GM10248 (cell line): Measurements from ENCODE around the gene PNLIP.

Experiments used
- CTCF ChIA-PET: fragments of 300-600 bp; sonication (Branson Sonifier 250); formaldehyde crosslinking; extraction: SDS; loops from one replicate; lab custom pipeline; 2021; ENCODE audit warnings: antibody characterized with exemption; lab: Yijun Ruan, JAX
- POLR2A ChIA-PET: fragments of 350-650 bp; sonication (Branson Sonifier 250); formaldehyde crosslinking; extraction: SDS; loops from one replicate; lab custom pipeline; 2020; ENCODE audit warnings: antibody characterized with exemption; lab: Yijun Ruan, JAX
- DNase-seq: peaks from one replicate; pipeline ENCODE4 v3.0.0; 2012; ENCODE audit errors: extremely low spot score
- CTCF ChIP-seq: IDR thresholded peaks from 2 replicates; pipeline ENCODE4 v1.5.1; 2012; ENCODE audit warnings: mild to moderate bottlenecking, low read depth; ENCODE audit errors: extremely low read depth, missing control alignments, control extremely low read depth

The PNLIP gene

GRCh38 chr10:116597543-116597942, 51.8 kb downstream of the PNLIP start:
- POLR2A ChIA-PET: no interaction called here
- DNase-seq: no peak
- no peak for TF ChIP-seq CTCF
- CTCF ChIA-PET: no interaction called here

- TF ChIP-seq CTCF: no peak
- POLR2A ChIA-PET: no interaction called here
- CTCF ChIA-PET: no interaction called here
- no peak for DNase-seq
These were observed 52.6 kb downstream of the PNLIP start for GRCh38 chr10:116598329-116598728.

GRCh38 chr10:116599991-116600390, 54.3 kb downstream of the PNLIP start:
- DNase-seq: no peak
- TF ChIP-seq CTCF: no peak
- ChIA-PET CTCF (interaction anchor here (1.0 kb wide), 1 partner anchor 189 kb away, joined by 3 read pairs; no protein-coding TSS in a partner anchor), POLR2A (no interaction called here)

GRCh38 chr10:116602648-116603400, 57.1 kb downstream of the PNLIP start:
- CTCF ChIA-PET: interaction anchor here (0.6 kb wide), 1 partner anchor 16 kb away, joined by 3 read pairs; no protein-coding TSS in a partner anchor
- TF ChIP-seq CTCF: no peak
- POLR2A ChIA-PET: no interaction called here
- no peak for DNase-seq

- no peak for TF ChIP-seq CTCF
- DNase-seq: no peak
- ChIA-PET CTCF (interaction anchor here (1.1 kb wide), 2 partner anchors 21 to 1853 kb away, joined by 3 read pairs; no protein-coding TSS in a partner anchor), POLR2A (no interaction called here)
These were observed 60.3 kb downstream of the PNLIP start for GRCh38 chr10:116606061-116606483.

- no peak for TF ChIP-seq CTCF
- no peak for DNase-seq
- ChIA-PET POLR2A (no interaction called here), CTCF (interaction anchor here (1.1 kb wide), 1 partner anchor 1852 kb away, joined by 3 read pairs; no protein-coding TSS in a partner anchor)
These were observed 61.6 kb downstream of the PNLIP start for GRCh38 chr10:116607336-116607735.
